HG03196 (cell line): ENCODE data around the gene CACNG5.

ENCODE experiments used
- ATAC-seq: cut with Tn5 transposase; IDR thresholded peaks from one replicate; pipeline ENCODE4 v1.9.1; 2021; ENCODE audit not compliant: unreplicated experiment

Gene CACNG5

GRCh38 chr17:66822009-66822408, 12.9 kb upstream of the CACNG5 start:
- no peak for ATAC-seq

DNA sequence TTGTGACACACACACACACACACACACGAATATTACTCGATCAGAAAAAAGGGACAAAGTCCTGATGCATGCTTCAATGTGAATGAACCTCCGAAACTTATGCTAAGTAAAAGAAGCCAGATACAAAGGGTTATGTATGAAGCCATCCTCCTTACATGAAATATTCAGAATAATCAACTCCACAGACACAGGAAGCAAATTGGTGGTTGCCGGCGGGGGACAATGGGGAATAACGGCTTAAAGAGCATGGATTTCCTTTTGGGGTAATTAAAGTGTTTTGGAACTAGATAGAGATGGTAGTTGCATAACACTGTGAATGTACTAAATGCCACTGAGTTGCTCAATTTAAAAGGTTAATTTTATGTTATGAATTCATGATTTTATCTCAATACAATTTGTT, 8.1 kb upstream of the CACNG5 start:
- ATAC-seq, result no peak

GRCh38 chr17:66829386-66829864, 5.5 kb upstream of the CACNG5 start:
- ATAC-seq, result no peak

DNA sequence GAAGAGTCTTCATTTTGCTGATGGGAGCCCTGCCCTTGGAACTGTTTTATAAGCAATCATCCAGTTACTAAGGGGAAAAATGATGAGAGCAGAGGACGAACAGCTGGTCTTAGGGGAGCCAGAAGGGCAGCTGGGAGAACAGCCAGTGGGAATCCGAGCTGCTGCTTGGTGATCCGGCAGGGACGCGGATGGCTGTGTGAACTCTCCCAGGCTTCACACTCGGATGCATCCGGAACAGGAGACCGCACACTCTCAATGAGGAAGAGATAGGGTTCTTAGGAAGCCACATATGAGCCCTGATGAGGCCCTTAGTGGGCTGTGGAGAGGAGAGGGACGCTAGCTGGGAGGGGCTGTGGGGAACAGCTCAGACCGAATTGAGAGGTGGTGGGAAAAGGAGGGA, 5.0 kb upstream of the CACNG5 start:
- ATAC-seq, result no peak

DNA sequence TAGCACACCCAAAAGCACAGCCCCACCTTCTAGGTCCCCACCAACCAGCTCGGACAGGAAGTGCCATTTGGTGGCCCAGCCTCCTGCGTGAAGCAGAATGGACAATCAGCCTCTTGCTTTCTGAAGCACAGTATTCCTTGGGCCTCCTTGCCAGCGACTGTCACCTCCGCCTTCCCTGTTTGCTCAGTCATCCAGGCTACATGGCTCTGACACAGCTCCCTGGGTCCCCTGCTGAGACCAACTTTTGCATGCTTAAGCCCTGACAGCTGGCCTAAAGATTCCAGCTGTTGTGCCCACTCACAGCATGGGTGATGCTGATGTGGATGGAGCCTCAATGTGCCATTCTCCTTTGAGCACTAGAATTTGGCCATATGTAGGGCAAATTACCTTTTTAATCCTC, 4.5 kb upstream of the CACNG5 start:
- ATAC-seq, result no peak

GRCh38 chr17:66831383-66832210, 3.3 kb upstream of the CACNG5 start:
- ATAC-seq, result no peak

DNA sequence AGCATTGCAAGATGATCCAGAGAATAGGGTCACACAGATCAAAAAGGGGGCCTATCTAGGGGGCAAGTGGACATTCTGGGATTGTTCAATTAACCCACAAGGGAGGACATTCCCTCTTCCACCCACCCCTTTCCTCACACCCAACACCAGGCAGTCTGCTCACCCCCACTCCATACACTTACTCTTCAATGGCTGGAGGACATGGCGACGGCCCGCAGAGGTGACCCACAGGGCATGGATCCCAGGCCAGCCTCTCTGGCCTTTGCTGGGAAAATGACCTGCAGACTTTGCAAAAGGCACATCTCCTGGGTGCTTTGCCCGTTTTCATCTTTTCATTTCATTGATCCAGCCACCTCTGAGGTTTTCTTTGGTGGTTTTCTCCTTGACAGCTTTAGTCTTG, 1.7 kb upstream of the CACNG5 start:
- ATAC-seq, result no peak

DNA sequence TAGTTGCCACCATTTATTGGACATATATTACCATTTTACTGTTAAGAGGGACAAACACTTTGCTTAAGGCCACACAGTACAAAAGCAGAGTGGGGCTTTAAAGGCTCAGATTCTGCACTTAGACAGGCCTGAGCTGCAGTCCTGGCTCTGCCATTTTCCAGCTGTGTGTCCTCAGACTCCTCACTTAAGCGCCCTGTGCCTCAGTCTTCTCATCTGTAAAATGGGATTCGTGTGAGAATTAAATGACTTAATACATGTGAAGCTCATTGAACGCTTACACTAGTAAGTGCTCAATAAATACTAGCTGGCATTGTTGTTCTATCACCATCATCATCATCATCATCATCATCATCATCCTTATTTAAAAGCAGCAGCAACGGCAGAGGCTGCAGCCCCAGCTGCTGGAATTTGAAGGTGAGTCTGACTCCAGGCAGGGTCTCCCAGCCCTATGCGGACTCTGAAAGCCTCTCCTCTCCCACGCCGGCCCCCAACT, 445 bp upstream of the CACNG5 start:
- no peak for ATAC-seq

GRCh38 chr17:66835476-66835875, 559 bp downstream of the CACNG5 start:
- no peak for ATAC-seq

GRCh38 chr17:66836063-66837005, 1.4 kb downstream of the CACNG5 start:
- no peak for ATAC-seq

GRCh38 chr17:66837226-66837625, 2.3 kb downstream of the CACNG5 start:
- ATAC-seq, result no peak

DNA sequence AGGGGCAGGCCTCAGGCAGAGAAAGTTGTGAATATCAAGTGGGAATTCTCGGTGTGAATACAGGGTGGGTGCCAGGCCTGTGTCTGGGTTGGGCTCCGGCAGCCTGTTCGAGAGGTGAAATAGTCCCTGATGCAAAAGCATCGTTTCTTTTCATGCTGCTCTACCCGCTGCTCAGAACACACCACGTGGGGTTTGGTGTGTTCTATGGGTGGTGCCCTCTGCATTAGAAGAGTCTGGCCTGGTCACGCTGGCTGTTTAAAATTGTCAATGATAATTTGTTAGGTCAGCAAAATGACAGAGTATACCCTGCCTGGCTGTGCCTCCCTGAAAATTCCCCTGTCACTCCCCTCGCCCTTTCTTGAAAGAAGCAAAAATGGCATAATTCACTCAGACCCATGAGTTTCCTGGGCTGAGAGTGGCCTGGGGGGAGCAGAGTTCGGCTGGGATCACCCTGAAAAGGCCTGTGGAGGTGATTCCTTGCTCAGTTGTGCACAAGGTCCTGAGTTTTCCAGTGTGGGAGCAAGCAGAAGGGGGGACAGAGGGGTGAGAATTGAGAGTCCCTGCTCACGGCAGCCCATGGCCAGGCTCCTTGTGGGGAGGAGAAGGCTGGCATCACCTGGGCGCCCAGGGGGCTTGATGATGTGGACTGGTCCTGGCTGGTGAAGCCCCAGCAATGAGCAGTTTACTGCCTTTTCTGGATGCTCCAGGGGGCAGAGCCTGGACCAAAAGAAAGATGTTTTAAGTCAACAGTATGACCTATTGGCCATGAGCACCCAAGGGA, 3.2 kb downstream of the CACNG5 start:
- no peak for ATAC-seq

GRCh38 chr17:66839616-66840015, 4.7 kb downstream of the CACNG5 start:
- no peak for ATAC-seq

DNA sequence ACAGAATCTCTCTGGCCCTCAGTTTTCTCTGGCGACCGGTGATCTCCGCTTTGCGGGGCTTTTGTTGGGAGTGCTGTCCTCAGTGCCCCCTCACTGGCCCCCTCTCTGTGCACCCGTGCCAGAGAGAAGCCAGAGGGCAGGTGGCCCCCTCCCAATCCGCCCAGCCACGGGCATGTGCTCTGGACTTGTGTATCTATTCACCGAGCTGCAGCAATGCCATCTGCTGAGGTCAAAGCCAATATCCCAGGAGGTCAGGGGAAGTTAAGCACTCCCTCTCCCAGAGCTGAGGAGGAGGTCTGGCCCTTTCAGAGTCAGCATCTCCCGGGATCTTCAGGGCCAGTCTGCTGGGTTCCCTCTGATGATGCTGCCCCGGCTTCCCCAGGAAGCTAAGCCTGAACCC, 5.1 kb downstream of the CACNG5 start:
- ATAC-seq, result no peak

DNA sequence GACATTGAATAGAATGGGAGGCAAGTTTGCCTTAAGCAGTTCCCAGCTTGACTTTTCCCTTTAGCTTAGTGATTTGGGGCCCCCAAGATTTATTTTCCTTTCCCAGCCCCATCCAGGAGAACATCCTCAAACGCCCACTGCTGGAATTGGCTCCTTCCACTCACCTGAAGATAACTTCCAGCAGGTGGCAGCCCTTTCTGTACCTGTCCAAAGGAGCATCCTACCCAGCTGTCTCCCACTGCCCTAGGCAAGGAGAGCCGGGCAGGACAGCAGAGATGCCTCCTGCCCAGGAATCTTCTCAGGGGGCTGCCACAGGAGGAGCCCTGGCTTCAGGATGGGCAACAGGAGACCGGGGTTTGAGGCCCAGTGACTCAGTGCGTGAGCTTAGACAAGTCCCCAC, 6.4 kb downstream of the CACNG5 start:
- no peak for ATAC-seq

GRCh38 chr17:66841744-66842143, 6.8 kb downstream of the CACNG5 start:
- no peak for ATAC-seq

DNA sequence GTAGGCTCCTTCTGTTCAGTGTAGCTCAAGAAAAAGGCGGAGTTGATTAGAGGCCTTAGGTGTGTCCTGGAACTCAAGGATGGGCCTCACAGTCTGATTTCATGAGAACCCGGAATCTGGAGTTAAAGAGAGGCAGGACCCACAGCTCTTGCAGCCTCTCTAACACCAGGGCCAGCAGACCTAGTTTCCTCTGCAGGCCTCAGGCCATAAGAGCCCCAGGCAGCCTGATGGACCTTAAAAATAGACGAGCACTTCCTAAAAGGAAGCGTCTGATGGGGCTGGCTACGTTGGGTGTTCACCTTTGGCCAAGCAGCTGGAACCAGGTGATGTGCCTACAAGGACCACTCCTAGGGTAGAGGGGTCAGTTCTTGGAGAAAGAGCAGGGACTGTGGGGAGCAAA, 7.6 kb downstream of the CACNG5 start:
- ATAC-seq, result no peak

GRCh38 chr17:66842959-66843358, 8.0 kb downstream of the CACNG5 start:
- ATAC-seq, result no peak

DNA sequence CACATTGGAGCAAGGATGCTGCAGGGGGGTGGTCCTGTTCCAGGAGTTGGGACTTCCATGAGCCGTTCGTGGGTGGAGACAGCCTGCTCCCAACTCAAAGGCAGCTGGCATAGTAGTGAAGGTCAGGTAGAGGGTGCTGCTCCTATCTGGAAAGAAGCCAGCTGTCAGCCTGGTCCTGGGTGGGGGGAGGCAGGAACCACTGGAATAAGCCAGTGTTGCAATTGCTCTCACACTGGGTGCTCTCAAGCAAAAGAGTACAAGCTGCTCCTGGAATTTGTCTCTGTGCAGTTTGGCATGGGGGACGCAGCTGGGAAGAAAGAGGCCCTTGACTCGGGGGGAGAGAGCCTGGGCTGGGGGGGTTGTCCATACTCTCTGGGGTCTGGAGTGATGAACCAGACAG, 8.7 kb downstream of the CACNG5 start:
- no peak for ATAC-seq

DNA sequence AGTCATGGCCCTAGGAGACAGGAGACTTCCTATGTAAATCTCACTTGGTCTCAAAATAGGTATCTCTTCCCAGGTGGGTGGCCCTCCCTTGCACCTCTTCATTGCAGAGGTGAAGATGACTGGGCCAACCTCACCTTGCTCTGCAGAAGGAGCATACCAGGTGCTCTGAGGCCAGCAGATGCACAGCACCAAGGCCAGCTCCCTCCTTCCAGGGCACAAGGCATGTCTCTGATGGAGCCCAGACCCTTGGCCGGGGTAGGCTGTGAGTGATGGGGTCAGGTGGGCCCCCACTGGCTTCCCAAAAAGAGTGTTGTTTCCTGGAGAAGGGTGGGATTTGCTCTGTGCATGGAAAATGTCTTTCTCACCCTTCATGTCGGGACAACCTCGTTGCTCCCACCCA, 12.8 kb downstream of the CACNG5 start:
- no peak for ATAC-seq

GRCh38 chr17:66848496-66848895, 13.6 kb downstream of the CACNG5 start:
- no peak for ATAC-seq
